ENCODE data around the gene NUPR1. TPM values are rescaled to one million over a fixed set of nuclear protein-coding genes. Genes with fewer than 3 reads are reported as not detected.
"Not testable (repeated sequence)": the region's sequence is repeated elsewhere in the genome, so short reads cannot be mapped to it uniquely, and the experiment has no call there.

The NUPR1 gene
- polyA plus RNA-seq, 3 donors, result 7.9 to 8.3 (median 8.1) TPM

GRCh38 chr16:28500476-28501180, 38.1 kb downstream of the NUPR1 start:
- DNase-seq (ENCODE audit: low read depth in 3 of 3, low spot score in 2 of 3), result not testable (repeated sequence)

GRCh38 chr16:28499854-28500253, 38.9 kb downstream of the NUPR1 start:
- no peak for DNase-seq (ENCODE audit: low read depth in 3 of 3, low spot score in 2 of 3)

DNA sequence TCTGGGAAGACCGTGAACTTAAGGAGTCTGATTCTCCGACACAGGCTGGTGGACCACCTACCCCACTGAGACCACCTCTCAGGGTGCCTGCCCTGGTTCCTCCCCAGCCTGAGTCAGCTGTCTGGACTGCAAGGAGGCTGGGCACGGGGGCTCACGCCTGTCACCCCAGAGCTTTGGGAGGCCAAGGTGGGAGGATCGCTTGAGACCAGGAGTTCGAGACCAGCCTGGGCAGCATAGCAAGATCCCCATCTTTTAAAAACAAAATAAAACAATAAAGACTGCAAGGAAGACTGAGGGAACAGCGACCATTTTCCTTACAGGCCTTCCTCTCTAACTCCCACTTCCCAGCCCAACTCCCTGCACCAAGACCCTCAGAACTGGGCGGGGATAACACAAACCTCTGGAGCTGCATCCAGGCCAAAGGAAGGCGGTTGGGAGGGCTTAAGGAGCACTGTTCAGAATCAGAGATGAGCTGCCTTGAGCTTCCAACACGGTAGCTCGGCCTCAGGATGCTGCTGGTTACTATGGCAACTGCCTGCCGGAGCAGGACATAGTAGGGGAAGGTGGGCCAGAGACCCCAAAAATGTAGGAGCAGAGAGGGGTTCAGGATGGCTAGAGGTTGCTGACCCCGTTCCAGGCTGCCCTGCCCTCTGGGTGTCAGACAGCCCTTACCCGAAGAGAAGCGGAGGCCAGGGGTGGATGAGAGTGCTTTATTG, 40.0 kb downstream of the NUPR1 start:
- no peak for DNase-seq (ENCODE audit: low read depth in 3 of 3, low spot score in 2 of 3)

GRCh38 chr16:28497861-28498599, 40.7 kb downstream of the NUPR1 start:
- no peak for DNase-seq (ENCODE audit: low read depth in 3 of 3, low spot score in 2 of 3)

- DNase-seq (ENCODE audit: low read depth in 3 of 3, low spot score in 2 of 3), result no peak
Observed at GRCh38 chr16:28497386-28497785, 41.4 kb downstream of the NUPR1 start.

DNA sequence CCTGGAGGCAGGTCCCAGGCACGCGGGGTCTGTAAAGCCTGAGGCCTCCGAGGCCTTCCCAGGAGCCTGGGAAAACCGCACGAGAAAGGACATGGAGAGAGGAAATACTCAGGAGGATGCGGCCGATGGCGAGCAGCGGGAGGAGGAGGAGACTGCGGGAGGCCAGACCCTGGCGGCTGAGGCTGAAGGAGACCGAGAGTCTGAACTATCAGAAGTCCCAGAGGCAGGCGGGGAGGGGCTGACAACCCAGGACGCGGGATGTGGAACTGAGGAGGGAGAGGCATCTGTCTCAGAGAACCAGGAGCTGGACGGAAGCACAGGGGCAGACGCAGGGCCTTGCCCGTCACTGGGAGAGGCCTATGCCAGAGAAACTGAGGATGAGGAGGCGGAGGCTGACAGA, 41.9 kb downstream of the NUPR1 start:
- no peak for DNase-seq (ENCODE audit: low read depth in 3 of 3, low spot score in 2 of 3)

GRCh38 chr16:28495795-28496749, 42.7 kb downstream of the NUPR1 start:
- DNase-seq (ENCODE audit: low read depth in 3 of 3, low spot score in 2 of 3), result no peak

DNA sequence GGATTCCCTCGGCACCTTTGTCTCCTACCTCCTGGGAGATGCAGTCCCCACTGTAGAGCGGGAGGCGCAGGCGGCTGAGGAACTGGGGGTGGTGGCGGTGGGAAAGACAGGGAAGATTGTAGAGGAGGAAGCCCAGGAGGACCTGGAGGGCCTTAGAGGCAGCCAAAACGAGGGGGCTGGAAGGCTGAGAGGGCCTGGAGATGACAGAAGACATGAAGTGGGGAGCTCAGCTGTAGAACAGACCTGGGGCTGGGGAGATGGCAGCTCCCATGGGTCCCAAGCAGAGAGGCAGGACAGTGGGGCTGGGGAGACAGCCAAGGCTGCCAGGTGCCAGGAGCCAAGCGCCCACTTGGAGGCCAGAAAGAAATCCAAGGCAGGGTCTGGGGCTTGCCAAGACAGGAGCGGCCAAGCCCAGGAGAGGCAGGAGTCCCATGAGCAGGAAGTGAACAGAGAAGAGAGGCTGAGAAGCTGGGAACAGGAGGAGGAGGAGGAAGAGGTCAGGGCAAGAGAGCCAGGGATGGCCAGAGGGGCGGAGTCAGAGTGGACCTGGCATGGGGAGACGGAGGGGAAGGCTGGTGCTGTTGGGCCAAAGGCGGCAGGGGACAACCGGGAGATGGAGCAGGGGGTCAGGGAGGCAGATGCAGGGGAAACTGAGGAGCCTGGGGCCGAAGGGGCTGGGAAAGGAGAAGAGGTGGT, 43.5 kb downstream of the NUPR1 start:
- DNase-seq (ENCODE audit: low read depth in 3 of 3, low spot score in 2 of 3), result no peak

- DNase-seq (ENCODE audit: low read depth in 3 of 3, low spot score in 2 of 3), result no peak
Observed at GRCh38 chr16:28494121-28494851, 44.5 kb downstream of the NUPR1 start, which contains the start of gene APOBR. Gene APOBR (plus strand): TSS chr16:28494643. CDS start chr16:28494682, 39 bp downstream.

DNA sequence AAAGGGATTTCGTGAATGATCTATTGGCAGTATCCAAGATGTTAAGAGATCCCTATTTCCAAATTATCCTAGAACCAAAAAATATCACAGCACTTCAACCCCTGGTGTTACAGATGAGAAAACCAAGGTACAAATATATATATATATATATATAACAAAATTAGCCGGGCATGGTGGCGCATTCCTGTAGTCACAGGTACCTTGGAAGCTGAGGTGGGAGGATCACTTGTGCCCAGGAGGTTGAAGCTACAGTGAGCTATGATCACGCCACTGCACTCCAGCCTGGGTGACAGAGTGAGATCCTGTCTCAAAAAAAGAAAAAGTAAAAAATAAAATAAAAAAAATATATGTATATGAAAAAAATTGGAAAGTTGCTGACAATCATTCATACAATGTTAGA, 46.3 kb downstream of the NUPR1 start:
- no peak for DNase-seq (ENCODE audit: low read depth in 3 of 3, low spot score in 2 of 3)

DNA sequence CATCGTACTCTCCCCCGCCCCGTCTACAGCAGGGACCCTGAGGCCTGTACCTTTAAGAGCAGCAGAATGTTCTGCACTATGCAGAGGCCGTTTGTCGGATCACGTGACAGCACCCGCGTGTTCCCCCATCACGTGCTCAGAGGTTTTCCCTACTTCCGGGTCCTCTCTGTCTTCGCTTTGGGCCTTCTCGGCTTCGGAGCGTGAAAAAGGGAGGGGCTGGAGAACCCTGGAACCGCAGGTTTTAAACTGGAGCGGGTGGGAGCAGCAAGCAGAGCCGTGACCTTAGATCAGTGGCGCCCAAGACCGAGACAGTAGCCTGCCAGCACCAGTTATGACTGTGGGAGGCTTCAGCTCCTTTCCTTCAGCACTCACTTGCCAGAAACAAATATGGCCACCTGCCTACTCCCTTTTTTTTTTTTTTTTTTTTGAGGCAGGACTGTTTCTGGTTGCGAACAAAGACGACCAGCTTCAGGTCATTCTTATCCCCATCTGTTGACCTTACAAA, 46.8 kb downstream of the NUPR1 start, which contains the start of gene CLN3:
Gene CLN3 (minus strand): TSS at position 105 of the 505 bp plus-strand sequence. CDS start 315 bp downstream, outside the sequence.
- peak; percentile 91 to 95 (median 92) for DNase-seq (ENCODE audit: low read depth in 3 of 3, low spot score in 2 of 3)

DNA sequence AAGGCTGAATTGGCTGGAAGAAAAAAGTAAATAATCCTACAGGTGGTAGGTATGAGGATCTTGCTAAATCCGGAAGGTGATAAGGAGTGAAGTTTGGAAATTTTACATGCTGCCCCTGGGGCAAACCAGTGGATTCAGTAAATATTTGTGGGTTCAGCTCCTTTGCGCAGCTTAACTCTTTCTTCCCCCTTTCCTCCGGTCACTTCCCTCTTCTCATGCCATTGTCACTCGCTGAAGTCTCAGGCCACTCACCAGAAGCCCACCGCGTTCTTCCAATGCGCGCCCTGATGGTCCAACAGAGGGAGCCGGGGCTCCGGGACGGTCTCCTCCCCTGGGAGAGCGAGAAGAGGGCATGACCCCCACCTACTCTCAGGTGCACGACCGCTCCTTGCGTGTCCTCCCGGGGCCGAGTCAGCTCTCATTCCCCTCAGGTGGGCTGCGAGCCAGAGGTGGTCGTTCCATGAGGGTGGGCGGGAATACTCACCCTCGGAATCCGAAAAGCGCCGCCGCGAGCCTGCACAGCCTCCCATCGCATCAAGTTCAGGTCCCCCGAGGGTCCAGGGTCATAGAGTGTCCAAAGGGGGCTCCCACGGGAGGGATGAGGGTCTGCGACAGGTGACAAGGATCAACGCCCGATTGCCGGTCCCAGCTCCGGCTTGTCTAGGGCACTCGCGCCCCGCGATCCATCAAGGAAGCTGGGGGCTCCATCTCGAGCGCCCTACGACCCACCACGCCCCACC, 47.4 kb downstream of the NUPR1 start:
- peak in 2 of 3 donors; percentile 12 to 16 for DNase-seq (ENCODE audit: low read depth in 3 of 3, low spot score in 2 of 3)

DNA sequence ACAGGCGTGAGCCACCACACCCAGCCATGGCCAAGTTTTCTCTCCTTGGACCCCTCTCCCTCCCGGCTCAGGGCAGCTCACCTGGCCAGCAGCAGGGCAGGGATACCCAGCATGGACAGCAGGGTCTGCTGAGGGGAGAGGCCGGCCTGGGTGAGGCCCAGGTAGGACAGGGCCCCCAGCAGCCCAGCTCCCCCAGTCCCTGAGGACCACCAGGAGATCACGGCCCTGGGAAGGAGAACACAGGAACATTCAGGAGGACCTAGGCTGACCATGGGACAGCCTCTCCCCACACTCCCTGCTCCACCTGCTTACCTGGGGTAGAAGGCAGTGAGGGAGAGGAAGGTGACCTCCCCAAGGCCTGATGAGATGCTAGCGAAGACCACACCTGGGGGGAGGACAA, 52.5 kb downstream of the NUPR1 start:
- DNase-seq (ENCODE audit: low read depth in 3 of 3, low spot score in 2 of 3), result no peak

- DNase-seq (ENCODE audit: low read depth in 3 of 3, low spot score in 2 of 3), result not testable (repeated sequence)
Observed at GRCh38 chr16:28483361-28483760, 55.4 kb downstream of the NUPR1 start.
